ENCODE results near the gene FARS2.

The FARS2 gene

GRCh38 chr6:5323979-5324378 lies 62.7 kb downstream of the FARS2 start:
- no peaks in the 10 kb centered on the region; the same call in none of the 2 replicates for H3K36me3 ChIP-seq (ENCODE audit: control insufficient read depth, insufficient read depth, low read length)
- H3K27me3 ChIP-seq (replicated peaks; ENCODE audit: control insufficient read depth, insufficient read depth, low read length), result no peaks in the 10 kb centered on the region
- no peak for DNase-seq (ENCODE audit: extremely low read depth, insufficient read length)
- no peak for TF ChIP-seq CTCF (IDR thresholded peaks at IDR 0.05; ENCODE audit: insufficient read depth, low read length, poor library complexity, severe bottlenecking)
- no peak overlapping the region for H3K4me3 ChIP-seq (replicated peaks; ENCODE audit: low read depth, low read length)

GRCh38 chr6:5325173-5325572 lies 63.9 kb downstream of the FARS2 start:
- Histone ChIP-seq H3K4me3 (replicated peaks; ENCODE audit: low read depth, low read length) (no peak overlapping the region), H3K36me3 (ENCODE audit: control insufficient read depth, insufficient read depth, low read length) (no peaks in the 10 kb centered on the region; the same call in none of the 2 replicates), H3K27me3 (replicated peaks; ENCODE audit: control insufficient read depth, insufficient read depth, low read length) (no peaks in the 10 kb centered on the region)
- no peak for TF ChIP-seq CTCF (IDR thresholded peaks at IDR 0.05; ENCODE audit: insufficient read depth, low read length, poor library complexity, severe bottlenecking)
- DNase-seq (ENCODE audit: extremely low read depth, insufficient read length), result no peak

- no peak for DNase-seq (ENCODE audit: extremely low read depth, insufficient read length)
- Histone ChIP-seq H3K27me3 (replicated peaks; ENCODE audit: control insufficient read depth, insufficient read depth, low read length) (no peaks in the 10 kb centered on the region), H3K36me3 (ENCODE audit: control insufficient read depth, insufficient read depth, low read length) (no peaks in the 10 kb centered on the region; the same call in none of the 2 replicates), H3K4me3 (replicated peaks; ENCODE audit: low read depth, low read length) (no peak overlapping the region)
- TF ChIP-seq CTCF (IDR thresholded peaks at IDR 0.05; ENCODE audit: insufficient read depth, low read length, poor library complexity, severe bottlenecking), result no peak
Measured at GRCh38 chr6:5326022-5326641, 64.8 kb downstream of the FARS2 start.

- Histone ChIP-seq H3K36me3 (ENCODE audit: control insufficient read depth, insufficient read depth, low read length) (no peaks in the 10 kb centered on the region; the same call in none of the 2 replicates), H3K4me3 (replicated peaks; ENCODE audit: low read depth, low read length) (no peak overlapping the region), H3K27me3 (replicated peaks; ENCODE audit: control insufficient read depth, insufficient read depth, low read length) (no peaks in the 10 kb centered on the region)
- DNase-seq (ENCODE audit: extremely low read depth, insufficient read length), result no peak
- no peak for TF ChIP-seq CTCF (IDR thresholded peaks at IDR 0.05; ENCODE audit: insufficient read depth, low read length, poor library complexity, severe bottlenecking)
Measured at GRCh38 chr6:5328800-5329199, 67.5 kb downstream of the FARS2 start.

- no peak overlapping the region for H3K4me3 ChIP-seq (replicated peaks; ENCODE audit: low read depth, low read length)
- H3K27me3 ChIP-seq (replicated peaks; ENCODE audit: control insufficient read depth, insufficient read depth, low read length), result no peaks in the 10 kb centered on the region
- TF ChIP-seq CTCF (IDR thresholded peaks at IDR 0.05; ENCODE audit: insufficient read depth, low read length, poor library complexity, severe bottlenecking), result no peak
- H3K36me3 ChIP-seq (ENCODE audit: control insufficient read depth, insufficient read depth, low read length), result no peaks in the 10 kb centered on the region
- no peak for DNase-seq (ENCODE audit: extremely low read depth, insufficient read length)
Measured at GRCh38 chr6:5331845-5332442, 70.6 kb downstream of the FARS2 start.
